GM18951 (cell line): Measurements from ENCODE around the gene RUNX1.

Experiments
- POLR2A ChIP-seq: IDR thresholded peaks from 4 replicates; pipeline ENCODE4 v1.6.1; 2011; ENCODE audit warnings: mild to moderate bottlenecking; ENCODE audit not compliant: insufficient read length, insufficient read depth; ENCODE audit errors: extremely low read depth
- in situ Hi-C: fragments of 300-500 bp; cut with MboI; formaldehyde crosslinking; loops from one replicate; pipeline ENCODE4 v1.12.0; 2022; ENCODE audit warnings: low sequenced_read_pairs, mixed read lengths, inconsistent platforms; ENCODE audit not compliant: unreplicated experiment

The RUNX1 gene

GRCh38 chr21:34924771-34925419 lies 124.2 kb downstream of the RUNX1 start:
- in situ Hi-C loops, result no loop called here
- TF ChIP-seq POLR2A, result no peak

DNA sequence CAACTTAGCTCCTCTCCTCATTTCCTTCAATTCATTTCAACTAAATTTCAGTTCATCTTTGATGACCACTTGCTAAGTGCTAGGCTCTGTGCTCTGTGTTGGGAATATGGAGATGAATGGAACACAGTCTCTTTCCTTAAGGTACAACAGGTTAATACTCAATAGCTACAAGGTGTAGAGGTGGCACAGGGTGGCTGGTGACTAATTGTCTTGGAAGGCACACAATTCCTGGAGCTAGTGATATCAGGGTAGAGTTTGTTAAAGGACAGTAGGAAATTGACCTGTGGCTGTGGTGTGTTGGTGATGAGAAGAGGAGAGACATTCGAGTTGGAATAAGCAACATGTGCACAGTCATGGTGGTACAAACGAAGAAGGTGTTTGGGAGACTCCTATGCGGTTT lies 124.9 kb downstream of the RUNX1 start:
- no peak for TF ChIP-seq POLR2A
- in situ Hi-C loops, result no loop called here

GRCh38 chr21:34923626-34924025 lies 125.5 kb downstream of the RUNX1 start:
- TF ChIP-seq POLR2A, result no peak
- in situ Hi-C loops, result no loop called here

GRCh38 chr21:34923202-34923601 lies 125.9 kb downstream of the RUNX1 start:
- in situ Hi-C loops, result no loop called here
- TF ChIP-seq POLR2A, result no peak

DNA sequence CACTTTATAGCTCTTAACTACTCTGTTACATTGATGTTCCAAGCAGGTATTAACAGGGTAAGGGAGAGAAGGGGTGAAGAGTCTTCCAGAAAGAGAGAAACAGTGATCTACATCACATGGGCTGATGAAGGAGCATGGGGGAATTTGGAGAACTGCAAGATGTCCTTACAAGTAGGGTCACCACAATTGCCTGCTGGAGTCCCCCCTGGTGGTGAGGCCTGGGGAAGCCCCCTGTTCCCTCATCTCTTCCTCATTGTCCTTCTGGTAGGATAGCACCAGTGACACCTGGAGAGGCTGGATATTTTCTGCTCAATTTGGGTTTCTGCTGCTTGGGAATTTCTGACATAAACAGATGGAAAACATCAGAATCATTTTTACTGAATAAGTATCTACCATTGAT lies 126.6 kb downstream of the RUNX1 start:
- in situ Hi-C loops, result no loop called here
- TF ChIP-seq POLR2A, result no peak

DNA sequence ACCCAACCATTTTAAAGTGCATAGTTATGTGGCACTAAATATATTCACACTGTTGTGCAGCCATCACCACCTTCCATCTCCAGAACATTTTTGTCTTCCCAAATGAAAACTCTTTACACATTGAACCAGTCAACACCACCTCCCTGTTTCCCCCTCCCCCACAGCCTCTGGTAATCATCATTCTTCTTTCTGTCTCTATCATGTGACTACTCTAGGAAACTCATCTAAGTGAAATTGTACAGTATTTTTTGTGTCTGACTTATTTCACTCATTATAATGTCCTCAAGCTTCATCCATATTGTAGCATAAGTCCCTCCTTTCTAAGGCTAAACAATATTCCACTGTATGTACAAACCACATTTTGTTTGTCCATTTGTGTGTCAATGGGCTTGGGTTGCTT lies 128.0 kb downstream of the RUNX1 start:
- in situ Hi-C loops, result no loop called here
- no peak for TF ChIP-seq POLR2A

GRCh38 chr21:34919406-34919805 lies 129.7 kb downstream of the RUNX1 start:
- in situ Hi-C loops, result no loop called here
- TF ChIP-seq POLR2A, result no peak

- no peak for TF ChIP-seq POLR2A
- in situ Hi-C loops, result no loop called here
These were observed 132.7 kb downstream of the RUNX1 start for GRCh38 chr21:34916446-34916845.

DNA sequence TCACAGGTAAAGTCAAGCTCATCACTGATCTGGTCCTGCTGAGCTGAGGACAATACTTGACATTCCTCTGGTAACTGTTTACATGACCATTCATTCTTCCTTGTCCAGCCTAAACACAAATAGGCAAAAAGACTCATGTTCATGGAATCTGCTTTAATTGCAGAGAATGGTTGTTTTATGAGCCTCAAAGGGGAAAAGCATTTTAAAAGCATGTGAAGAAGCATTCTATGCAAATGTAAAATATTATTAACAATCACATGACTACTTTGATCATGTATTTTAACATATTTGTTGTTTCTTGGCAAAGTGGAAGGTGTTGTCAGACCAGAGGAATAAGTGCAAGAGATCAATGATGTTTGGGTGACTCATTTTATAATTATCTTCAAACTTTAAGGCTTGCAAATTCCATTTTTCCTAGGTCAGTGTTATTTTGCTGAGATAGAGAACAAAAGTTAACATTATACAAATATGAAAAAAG lies 133.7 kb downstream of the RUNX1 start:
- no peak for TF ChIP-seq POLR2A
- in situ Hi-C loops, result no loop called here

DNA sequence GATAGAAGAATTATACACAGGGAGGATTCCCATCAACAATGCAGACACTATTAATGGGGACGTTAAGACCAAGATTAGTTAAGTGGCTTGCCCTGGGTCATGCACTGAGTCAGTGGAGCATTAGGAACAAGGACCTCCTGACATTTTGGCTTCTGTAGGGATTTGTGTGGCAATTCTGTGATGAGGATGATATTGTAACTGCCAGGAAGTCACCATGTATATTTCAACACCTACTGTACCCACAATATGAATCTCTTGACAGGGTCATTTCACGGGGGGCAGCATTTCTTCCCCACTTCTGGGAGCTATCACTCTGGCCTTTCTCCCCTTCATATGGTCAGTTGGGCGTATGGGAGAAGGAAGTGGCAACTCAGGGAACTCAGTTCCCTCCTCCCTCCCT lies 134.9 kb downstream of the RUNX1 start:
- TF ChIP-seq POLR2A, result no peak

GRCh38 chr21:34913811-34914210 lies 135.3 kb downstream of the RUNX1 start:
- in situ Hi-C loops, result no loop called here
- TF ChIP-seq POLR2A, result no peak

More for the DNA sequence above, 134.9 kb downstream of the RUNX1 start:
- in situ Hi-C loops, result no loop called here

DNA sequence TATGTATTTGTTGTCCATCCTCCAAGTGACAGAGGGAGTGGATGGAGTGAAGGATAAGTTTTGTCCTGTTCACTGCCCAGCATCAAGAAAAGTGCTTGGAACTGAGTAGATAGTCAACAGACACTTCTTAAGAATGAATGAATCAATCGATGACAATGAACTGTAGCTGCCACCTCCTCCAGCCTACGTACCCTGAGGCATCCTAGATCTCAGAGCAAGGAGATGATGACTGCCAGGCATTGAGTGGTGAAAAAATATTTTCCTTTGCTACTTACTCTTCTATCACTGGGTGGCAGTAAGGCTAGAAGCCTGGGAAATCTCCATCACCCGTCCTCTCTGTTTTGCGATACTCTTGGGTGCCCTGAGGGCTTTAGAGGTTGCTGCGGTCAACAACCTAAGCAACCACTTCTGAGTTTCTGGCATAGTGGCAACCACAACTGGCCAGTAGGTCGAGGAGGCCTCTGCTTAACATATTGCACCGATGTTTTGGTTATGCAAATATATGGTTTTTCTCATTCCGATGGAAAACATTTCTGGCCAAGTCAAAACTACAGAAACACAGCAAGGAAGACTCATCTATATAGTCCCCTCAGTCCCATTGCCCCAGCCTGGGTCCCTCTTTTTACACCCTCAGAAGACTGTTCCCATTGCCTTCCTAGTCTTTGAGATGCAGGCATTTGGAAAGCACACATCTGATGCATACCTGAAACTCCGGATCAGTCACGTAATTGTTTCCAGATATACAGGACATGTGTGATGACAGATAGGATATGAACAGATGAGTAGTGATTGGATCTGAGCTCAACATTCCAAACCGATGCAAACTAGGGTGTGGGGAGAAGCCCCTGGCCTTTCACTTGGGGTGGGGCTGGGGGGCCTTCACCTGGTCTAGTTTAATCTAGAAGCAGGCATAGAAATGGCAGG lies 136.8 kb downstream of the RUNX1 start:
- in situ Hi-C loops, result no loop called here
- no peak for TF ChIP-seq POLR2A

- no peak for TF ChIP-seq POLR2A
- in situ Hi-C loops, result no loop called here
These were observed 137.7 kb downstream of the RUNX1 start for GRCh38 chr21:34911360-34911759.

- TF ChIP-seq POLR2A, result no peak
- in situ Hi-C loops, result no loop called here
These were observed 138.7 kb downstream of the RUNX1 start for GRCh38 chr21:34910396-34910795.
